GM10248 (cell line): ENCODE results near the gene IFI44.

Experiments used
- CTCF ChIA-PET: fragments of 300-600 bp; sonication (Branson Sonifier 250); formaldehyde crosslinking; extraction: SDS; loops from one replicate; lab custom pipeline; 2021; ENCODE audit warnings: antibody characterized with exemption; lab: Yijun Ruan, JAX
- POLR2A ChIA-PET: fragments of 350-650 bp; sonication (Branson Sonifier 250); formaldehyde crosslinking; extraction: SDS; loops from one replicate; lab custom pipeline; 2020; ENCODE audit warnings: antibody characterized with exemption; lab: Yijun Ruan, JAX
- DNase-seq: peaks from one replicate; pipeline ENCODE4 v3.0.0; 2012; ENCODE audit errors: extremely low spot score
- TF ChIP-seq, protein P1 (sequence below): IDR thresholded peaks from 2 replicates; pipeline ENCODE4 v1.5.1; 2012; ENCODE audit warnings: mild to moderate bottlenecking, low read depth; ENCODE audit errors: extremely low read depth, missing control alignments, control extremely low read depth

IFI44 gene

DNA sequence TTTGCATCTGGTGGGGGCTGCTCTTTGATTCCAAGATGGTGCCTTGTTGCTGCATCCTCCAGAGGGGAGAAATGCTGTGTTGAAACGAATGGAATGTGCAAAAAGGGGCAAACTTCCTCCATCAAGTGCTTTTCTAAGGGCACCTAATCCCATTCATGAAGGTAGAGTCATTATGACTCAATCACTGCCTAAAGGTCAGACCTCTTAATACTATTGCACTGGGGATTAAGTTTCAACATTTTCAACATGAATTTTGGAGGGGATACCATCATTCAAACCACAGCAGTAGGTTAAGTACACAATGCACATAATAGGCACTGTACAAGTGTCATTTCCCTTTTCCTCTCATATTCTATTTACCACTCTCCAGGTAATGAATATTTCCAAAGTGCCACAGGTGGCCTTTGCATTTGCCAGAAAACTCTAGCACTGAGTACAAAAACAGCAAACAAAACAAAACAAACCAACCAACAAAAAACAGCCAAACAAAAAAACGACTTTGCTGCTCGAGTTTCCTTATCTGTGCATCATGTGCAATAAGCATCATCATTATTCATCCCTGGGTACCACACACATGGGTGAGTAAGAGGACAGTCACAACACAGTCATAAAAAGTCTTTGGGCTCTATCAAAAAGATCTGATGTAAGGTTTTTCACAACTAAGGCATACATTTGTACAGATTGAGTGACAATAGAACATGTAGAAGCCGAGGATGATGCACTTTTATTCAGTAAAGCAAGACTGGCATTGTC lies 42.5 kb downstream of the IFI44 start:
- CTCF ChIA-PET: interaction anchor here (1.2 kb wide), 1 partner anchor 15 kb away, joined by 3 read pairs; no protein-coding TSS in a partner anchor
- TF ChIP-seq, protein P1, sequence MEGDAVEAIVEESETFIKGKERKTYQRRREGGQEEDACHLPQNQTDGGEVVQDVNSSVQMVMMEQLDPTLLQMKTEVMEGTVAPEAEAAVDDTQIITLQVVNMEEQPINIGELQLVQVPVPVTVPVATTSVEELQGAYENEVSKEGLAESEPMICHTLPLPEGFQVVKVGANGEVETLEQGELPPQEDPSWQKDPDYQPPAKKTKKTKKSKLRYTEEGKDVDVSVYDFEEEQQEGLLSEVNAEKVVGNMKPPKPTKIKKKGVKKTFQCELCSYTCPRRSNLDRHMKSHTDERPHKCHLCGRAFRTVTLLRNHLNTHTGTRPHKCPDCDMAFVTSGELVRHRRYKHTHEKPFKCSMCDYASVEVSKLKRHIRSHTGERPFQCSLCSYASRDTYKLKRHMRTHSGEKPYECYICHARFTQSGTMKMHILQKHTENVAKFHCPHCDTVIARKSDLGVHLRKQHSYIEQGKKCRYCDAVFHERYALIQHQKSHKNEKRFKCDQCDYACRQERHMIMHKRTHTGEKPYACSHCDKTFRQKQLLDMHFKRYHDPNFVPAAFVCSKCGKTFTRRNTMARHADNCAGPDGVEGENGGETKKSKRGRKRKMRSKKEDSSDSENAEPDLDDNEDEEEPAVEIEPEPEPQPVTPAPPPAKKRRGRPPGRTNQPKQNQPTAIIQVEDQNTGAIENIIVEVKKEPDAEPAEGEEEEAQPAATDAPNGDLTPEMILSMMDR: no peak
- POLR2A ChIA-PET: no interaction called here
- no peak for DNase-seq

GRCh38 chr1:78699813-78700212 lies 50.2 kb downstream of the IFI44 start:
- POLR2A ChIA-PET: no interaction called here
- TF ChIP-seq, protein P1: no peak
- CTCF ChIA-PET: interaction anchor here (1.1 kb wide), 1 partner anchor 14 kb away, joined by 3 read pairs; no protein-coding TSS in a partner anchor

DNA sequence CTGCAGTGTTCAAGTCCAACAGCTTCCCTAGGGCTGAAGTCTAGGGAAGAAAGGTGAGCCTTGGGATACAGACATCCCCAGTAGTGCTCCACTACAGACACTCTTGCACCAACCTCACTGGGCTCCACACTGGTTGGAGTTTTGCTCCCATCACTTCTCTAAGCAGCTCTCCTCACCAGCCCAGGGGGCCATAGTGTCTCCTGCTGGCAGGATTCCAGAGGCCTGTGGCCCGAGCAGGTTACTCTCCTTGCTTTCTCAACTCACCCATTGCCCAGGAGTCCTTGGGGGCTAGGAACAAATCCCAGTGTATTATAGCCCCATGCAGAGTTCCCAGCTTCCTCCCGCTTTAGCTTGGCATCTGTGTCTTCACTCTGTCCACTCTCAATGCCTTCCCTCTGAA lies 52.8 kb downstream of the IFI44 start:
- TF ChIP-seq, protein P1: no peak
- no peak for DNase-seq
- POLR2A ChIA-PET: no interaction called here
- CTCF ChIA-PET: no interaction called here

More at GRCh38 chr1:78699813-78700212, 50.2 kb downstream of the IFI44 start:
- DNase-seq: no peak

- CTCF ChIA-PET: interaction anchor here (2.2 kb wide), 1 partner anchor 9 kb away, joined by 4 read pairs; no protein-coding TSS in a partner anchor
- TF ChIP-seq, protein P1: no peak
- POLR2A ChIA-PET: no interaction called here
- no peak for DNase-seq
These were observed 54.2 kb downstream of the IFI44 start for GRCh38 chr1:78703806-78704205.

DNA sequence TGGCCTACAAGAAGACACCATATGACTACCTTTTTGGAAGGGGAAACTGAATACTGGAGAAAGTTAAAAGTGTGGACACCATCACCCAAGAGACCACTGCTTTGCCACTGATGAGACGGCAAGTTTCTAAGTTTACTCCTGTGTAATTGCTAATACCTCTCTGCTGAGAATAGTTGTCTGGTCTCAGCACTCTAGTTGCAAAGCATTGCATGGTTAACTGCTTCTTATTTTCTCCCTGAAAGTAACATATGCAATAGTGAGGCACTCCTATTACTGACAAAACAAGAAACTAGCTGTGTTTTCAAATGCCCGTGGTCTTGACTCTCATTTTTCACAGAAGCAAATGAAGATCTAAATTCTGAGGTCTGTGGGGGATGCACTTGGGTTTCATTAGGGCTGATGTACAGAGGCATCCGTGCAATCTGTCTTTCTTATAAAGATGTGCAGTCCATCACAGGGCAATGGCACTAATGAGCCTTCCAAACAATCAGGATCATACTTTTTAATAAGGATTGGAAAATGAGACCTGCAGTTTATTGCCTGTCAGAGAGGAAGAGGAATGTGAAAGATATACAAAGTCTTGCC lies 62.9 kb downstream of the IFI44 start:
- ChIA-PET POLR2A (no interaction called here), CTCF (interaction anchor here (1.0 to 1.4 kb wide), 4 partner anchors 7 to 21 kb away, joined by 3 to 6 read pairs (median 3); no protein-coding TSS in a partner anchor)
- no peak for DNase-seq
- TF ChIP-seq, protein P1: no peak

DNA sequence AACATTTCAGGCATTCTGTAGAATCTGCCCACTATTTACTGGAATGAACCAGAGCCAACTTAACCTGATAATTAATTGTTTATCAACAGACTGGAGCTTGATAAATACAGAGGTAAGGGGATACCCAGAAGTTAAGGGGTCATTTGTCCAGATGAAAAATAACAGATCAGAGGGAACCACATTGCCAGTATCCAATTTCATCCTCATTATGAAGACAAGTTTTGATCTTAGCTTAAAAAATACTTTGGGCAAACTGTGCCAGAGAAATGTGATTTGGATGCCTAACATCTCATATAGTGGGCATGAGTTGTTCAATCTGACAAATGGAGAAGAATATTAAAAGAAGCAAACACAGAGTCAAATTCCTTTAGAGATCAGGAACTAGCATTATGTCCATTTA lies 63.7 kb downstream of the IFI44 start:
- ChIA-PET CTCF (interaction anchor here (1.0 to 1.4 kb wide), 2 partner anchors 8 to 11 kb away, joined by 3 to 6 read pairs; no protein-coding TSS in a partner anchor), POLR2A (no interaction called here)
- TF ChIP-seq, protein P1: no peak
- no peak for DNase-seq
